ENCODE measurements around the gene LAMA4.

Gene LAMA4

GRCh38 chr6:112243861-112244827, 10.2 kb downstream of the LAMA4 start:
- DNase-seq (ENCODE audit: low spot score) = no peak

DNA sequence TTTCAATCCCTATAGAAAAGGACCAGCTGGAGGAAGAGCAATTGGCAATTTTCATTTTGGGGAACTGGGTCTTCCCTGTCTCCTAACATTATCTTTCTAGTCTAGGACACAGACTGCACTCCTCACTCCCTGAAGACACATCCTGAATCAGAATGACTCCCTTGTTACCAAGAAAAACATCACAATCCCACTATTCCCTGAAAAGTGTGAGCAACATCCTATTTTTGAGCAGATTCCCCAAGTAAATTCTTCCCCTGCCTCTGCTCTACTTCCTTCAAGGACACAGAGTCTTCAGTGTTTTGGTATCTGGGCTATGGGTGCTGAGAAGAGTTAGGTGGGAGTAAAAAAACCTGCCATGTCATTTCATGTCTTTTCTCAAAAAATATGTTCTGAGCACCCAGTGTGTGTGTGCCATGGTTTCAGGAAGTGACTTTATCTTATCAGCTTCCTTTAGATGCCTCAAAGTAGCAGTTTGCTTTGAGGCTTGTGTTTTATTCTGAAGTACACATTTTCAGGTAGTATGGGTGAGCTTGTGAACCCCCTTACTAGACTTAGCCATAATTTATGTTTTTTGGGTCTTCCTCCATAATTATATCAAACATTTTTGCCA, 12.4 kb downstream of the LAMA4 start:
- no peak for DNase-seq (ENCODE audit: low spot score)

DNA sequence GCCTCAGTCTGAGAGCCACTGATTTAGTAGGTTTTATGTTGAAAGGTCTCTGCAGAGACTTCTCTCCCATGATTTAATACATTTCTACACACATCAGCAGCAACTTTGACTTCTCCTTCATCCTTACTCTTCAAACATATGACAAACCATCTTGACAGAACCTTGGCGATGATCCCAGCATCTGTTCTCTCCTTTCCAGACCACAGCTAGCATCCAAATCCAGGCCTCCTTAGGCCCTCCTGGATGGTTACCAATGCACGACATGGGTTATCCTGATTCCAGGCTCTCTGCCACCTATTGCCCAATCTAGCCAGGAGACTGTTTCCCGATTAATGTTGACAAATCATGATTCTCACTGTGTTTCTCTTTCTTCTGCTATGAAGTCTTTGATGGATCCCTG, 16.8 kb downstream of the LAMA4 start:
- no peak for DNase-seq (ENCODE audit: low spot score)

DNA sequence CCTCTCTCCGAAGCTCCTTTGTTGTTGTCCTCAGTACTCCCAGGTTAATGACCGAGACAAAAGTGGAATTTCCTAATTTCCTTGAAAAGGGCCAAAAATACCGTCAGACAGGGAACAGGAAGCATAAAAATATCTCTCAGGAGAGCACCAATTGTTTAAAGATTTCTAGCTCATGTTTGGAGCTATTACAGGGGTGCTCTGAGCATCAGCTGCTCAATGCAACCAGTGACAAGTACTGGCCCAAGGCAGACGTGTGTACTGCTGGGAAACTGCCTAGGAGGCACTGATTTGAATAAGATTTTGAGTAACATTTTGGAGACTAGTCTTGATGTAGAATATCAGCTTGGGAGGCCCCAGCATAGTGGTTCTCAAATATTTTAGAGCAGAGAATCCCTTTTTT, 17.3 kb downstream of the LAMA4 start:
- no peak for DNase-seq (ENCODE audit: low spot score)

GRCh38 chr6:112235956-112236355, 18.4 kb downstream of the LAMA4 start:
- no peak for DNase-seq (ENCODE audit: low spot score)

GRCh38 chr6:112234601-112235000, 19.8 kb downstream of the LAMA4 start:
- no peak for DNase-seq (ENCODE audit: low spot score)

DNA sequence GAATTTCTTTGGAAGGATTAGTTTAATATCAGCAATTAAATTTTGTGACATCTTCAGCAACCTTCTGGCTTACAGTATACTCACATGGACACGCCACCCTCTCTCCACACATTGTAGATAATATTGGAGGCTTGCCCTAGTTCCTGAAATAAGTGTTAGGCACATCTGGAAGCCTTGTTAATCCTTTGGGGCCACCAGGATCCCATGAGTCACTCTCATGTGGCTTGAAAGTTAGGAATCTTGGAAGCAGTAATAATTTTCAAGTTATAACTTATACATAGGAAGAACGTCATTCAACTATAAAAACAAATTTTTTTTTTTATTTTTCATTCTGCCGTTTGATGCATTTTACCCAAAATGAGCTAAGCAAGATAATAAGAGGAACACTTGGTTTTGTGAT, 20.5 kb downstream of the LAMA4 start:
- DNase-seq (ENCODE audit: low spot score) = no peak

- DNase-seq (ENCODE audit: low spot score) = no peak
Measured at GRCh38 chr6:112232845-112233256, 21.5 kb downstream of the LAMA4 start.

DNA sequence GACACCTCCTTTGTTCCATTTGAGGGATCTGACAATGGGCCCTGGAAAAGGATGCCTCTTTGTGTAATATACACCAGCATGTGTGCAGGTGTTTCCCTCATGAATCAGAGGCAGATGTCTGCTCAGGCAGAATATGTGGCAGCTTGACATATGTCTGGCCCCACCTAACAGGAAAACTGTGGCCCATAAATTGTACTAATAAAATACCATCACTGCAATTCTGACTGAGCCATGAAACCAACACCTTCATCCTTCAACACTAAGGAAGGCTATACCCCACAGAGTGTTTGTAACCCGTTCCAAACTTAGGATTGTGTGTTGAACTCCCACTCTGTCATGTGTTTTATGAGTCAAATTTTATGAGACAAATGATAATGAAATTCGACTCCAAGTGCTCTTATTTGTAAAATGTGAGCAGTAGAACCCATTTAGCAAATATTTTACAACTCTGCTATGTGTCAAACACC, 22.7 kb downstream of the LAMA4 start:
- DNase-seq (ENCODE audit: low spot score) = no peak

- DNase-seq (ENCODE audit: low spot score) = no peak
Measured at GRCh38 chr6:112231164-112231563, 23.2 kb downstream of the LAMA4 start.

- no peak for DNase-seq (ENCODE audit: low spot score)
Measured at GRCh38 chr6:112228480-112229332, 25.7 kb downstream of the LAMA4 start.

- no peak for DNase-seq (ENCODE audit: low spot score)
Measured at GRCh38 chr6:112227992-112228391, 26.4 kb downstream of the LAMA4 start.

GRCh38 chr6:112227411-112227810, 27.0 kb downstream of the LAMA4 start:
- no peak for DNase-seq (ENCODE audit: low spot score)

GRCh38 chr6:112225691-112226090, 28.7 kb downstream of the LAMA4 start:
- DNase-seq (ENCODE audit: low spot score) = no peak

DNA sequence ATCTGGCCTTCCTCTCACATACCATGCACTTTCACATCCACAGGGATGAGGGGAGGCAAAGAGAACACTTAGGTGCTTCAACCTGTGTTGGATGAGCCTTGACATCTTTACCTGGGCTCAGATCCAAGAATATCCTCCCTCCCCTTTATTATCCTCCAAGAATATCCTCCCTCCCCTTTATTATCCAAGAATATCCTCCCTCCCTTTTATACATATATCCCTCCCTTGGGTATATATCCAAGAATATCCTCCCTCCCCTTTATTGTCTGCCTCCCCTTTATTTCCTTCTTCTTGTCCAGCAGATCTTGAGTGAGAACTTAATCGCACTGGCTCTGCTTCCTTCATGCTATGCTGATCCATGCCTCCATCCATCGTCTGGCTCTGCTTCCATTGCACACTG, 30.3 kb downstream of the LAMA4 start:
- no peak for DNase-seq (ENCODE audit: low spot score)

DNA sequence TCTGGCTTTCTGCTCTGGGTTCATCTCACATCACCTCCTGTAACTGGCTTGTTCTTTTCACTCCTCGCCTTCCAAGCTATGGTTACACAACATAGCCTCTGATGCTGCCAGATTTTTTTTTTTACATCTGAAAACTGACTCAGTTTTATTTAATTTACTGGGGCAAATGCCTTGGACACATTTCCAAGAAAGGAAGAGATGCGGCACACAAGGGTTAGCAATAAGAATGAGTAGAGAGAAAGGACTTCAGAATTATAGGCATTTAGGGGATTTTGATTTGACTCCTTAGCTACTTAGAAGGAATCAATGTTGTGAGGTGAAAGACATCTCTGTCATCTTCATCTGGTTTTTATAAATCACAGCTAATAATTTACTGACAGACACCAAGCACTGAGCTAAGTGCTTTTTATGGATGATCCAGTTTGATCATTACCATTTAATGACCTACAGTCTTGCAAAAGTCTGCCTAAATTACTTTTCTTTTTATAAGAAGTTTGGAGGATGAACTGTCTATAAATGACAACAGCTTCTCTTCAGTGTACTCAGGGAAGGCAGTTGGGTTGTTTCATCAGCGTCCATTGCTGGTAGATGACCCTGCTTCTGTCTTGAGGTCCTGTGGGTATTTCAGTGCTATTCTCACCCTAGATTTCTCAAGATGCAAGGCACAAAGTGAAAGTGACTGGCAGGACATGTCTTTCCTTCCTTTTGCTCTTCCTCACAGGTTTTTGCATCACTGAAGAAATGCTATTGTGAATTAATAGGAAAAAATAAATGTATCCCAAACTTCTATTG, 31.1 kb downstream of the LAMA4 start:
- no peak for DNase-seq (ENCODE audit: low spot score)

- no peak for DNase-seq (ENCODE audit: low spot score)
Measured at GRCh38 chr6:112221981-112222852, 32.1 kb downstream of the LAMA4 start.

DNA sequence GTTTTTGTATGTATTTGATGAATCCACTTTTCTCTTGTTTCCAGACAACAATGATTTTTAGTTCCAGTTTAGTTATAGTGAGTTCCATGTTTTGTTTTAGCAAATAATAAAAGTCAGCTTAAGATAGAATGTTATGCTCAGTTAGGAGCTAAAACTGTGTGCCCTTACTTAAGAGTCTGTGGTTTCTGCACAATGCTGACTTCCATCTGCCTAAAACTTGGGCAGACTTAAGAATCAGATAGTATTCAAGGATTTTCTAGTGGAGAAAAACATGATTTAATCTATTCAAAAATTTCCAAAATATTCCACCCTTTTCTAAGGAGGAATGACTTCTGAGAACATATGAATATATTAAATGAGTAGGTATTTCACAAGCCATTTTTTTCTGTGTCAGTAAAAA, 32.8 kb downstream of the LAMA4 start:
- DNase-seq (ENCODE audit: low spot score) = no peak

DNA sequence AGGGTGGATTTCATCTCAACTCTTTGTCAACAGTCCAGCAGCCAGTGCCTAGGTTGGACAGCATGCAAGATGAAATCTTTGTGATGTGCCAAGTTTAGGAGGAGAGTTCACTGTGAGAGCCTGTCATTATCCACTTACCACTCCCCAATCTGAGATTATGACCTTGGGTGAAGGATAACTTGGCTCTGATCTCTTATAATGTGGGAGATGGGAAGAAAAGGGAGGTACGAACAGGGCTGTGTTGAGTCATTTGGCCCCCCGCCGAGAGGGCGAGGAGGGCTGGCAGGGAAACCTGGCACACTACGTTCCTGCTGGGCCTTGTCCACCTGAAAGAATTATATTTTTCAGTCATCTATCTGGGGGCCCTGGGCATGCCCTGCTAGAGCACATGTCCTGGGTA, 35.8 kb downstream of the LAMA4 start:
- DNase-seq (ENCODE audit: low spot score) = no peak

GRCh38 chr6:112216662-112217551, 37.5 kb downstream of the LAMA4 start:
- DNase-seq (ENCODE audit: low spot score) = no peak

All from HuH-7.5 (cell line).